Endometrium (tissue), 2 donors: ENCODE data around the gene UBE2J2.

Experiments used
- FAIRE-seq: peaks from 2 replicates; lab custom pipeline; 2012; peaks lifted over from hg19 to GRCh38; lab: Jason Lieb, UNC
- donor health status: control.
- donor health status: control.

The UBE2J2 gene

GRCh38 chr1:1295154-1295923 lies 21.7 kb upstream of the UBE2J2 start:
- FAIRE-seq: no peak

- FAIRE-seq: no peak
Observed at GRCh38 chr1:1294250-1294890, 20.7 kb upstream of the UBE2J2 start.

- FAIRE-seq: no peak
Observed at GRCh38 chr1:1293263-1294249, 19.9 kb upstream of the UBE2J2 start.

DNA sequence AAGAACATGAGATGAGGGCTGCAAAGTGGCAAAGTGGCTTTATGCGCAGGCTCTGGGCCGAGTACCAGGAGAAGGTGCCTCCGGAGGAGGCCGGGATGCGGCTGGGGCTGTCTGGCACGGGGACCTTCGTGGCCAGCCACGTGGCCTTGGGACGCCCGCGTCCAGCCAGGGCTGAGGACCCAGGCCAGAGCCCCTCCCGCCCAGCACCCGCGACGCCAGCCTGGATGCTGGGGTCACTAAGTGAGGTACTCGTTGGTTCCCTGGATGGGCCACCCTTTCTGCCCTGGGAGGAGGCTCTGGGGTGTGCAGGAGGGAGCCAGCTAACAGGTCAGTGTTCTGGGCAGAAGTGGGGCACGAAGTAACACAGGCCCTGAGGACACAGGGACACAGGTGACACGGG lies 19.2 kb upstream of the UBE2J2 start:
- no peak for FAIRE-seq

DNA sequence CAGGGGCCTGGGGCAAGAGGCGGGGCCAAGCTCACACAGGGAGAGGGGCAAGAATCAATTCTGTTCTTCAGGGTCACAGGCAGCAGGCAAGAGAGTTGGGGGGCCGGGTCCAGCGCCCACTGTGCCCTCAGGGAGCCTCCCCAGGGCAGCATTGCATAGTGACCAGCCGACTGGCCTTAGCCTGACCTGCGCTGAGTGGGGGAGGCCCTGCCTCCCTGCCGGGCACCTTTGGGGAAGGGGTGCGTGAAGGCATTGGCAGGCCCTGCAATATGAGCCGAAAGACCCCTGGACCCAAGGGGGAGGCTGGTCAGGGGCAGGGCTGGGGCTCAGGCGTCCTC lies 18.8 kb upstream of the UBE2J2 start:
- FAIRE-seq: no peak

DNA sequence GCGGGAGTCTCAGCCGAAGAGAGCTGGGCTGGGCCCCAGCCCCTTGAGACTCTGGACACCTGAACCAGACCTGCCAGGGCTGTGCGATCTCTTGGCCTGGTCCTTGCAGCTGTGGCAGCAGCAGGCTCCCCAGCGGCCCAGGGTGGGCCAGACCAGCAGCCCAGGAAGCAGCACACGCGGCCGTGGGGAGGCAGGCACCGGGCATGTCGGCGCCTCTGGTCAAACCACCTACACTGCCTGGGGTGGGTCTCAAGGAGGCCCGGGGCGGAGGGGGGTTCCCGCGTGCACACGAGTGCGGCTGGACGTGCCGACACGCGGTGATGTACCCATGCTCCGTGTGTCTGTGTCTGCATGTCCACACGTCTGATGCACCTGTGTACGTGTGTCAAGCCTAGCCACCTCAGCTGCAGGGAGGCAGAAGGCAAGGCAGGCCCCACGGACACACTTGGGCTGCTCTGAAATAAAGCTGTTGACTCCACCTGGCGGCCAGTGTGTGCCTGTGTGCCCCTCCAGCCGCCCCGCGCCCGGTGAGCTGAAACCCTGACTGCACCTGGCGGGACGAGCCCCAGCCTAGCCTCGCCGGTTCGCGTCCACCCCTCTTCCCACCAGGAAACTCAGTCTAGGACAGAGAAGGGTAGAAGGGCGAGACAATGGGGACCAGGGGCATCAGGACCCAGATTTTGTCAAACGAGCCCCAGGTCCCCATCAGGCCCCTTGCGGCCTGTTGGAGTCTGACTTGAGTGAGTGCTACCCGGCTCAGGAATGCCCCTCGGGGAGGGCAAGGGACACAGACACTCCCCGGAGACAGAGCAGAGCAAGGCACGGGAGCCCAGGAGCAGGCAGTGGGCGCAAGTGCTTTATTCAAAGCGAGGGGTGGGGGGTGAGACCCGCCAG lies 18.1 kb upstream of the UBE2J2 start:
- no peak for FAIRE-seq

- no peak for FAIRE-seq
Observed at GRCh38 chr1:1291023-1291528, 17.4 kb upstream of the UBE2J2 start.

DNA sequence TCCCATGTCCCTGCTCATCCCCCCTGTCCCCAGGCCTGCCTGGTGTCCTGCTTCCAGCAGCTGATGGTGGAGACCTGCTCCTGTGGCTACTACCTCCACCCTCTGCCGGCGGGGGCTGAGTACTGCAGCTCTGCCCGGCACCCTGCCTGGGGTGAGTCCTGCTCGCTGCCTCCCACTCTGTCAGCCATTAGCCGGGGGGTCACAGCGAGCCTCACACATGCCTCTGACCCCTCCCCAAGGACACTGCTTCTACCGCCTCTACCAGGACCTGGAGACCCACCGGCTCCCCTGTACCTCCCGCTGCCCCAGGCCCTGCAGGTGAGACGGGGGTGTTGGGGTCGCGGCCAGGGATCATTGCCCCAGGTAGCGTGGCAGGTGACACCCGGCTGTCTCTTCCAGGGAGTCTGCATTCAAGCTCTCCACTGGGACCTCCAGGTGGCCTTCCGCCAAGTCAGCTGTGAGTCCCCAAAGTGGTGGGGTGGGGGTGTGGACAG lies 16.6 kb upstream of the UBE2J2 start:
- no peak for FAIRE-seq

DNA sequence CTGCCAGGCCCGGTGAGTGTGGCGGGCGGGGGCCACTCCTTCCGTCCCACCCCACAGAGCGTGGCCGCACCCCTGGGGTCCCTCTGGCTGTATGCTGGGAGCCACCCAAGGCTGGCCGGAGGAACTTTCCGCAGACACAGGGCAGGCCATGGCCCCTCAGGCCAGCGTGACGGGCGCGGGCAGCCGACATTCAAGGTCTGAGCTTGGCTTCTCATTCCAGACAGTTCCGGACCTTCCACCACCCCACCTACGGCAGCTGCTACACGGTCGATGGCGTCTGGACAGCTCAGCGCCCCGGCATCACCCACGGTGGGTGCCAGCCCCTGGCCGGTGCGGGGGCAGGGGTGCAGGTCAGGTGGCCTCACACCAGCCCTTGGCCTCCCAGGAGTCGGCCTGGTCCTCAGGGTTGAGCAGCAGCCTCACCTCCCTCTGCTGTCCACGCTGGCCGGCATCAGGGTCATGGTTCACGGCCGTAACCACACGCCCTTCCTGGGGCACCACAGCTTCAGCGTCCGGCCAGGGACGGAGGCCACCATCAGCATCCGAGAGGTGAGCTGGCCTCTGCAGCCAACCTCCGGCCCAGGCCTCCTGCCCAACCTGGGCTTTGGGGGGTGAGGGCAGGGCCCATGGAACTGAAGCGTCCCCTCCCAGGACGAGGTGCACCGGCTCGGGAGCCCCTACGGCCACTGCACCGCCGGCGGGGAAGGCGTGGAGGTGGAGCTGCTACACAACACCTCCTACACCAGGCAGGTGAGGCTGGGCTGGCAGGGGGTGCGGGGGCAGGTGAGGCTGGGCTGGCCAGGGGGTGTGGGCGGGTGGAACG lies 13.8 kb upstream of the UBE2J2 start:
- FAIRE-seq: no peak

DNA sequence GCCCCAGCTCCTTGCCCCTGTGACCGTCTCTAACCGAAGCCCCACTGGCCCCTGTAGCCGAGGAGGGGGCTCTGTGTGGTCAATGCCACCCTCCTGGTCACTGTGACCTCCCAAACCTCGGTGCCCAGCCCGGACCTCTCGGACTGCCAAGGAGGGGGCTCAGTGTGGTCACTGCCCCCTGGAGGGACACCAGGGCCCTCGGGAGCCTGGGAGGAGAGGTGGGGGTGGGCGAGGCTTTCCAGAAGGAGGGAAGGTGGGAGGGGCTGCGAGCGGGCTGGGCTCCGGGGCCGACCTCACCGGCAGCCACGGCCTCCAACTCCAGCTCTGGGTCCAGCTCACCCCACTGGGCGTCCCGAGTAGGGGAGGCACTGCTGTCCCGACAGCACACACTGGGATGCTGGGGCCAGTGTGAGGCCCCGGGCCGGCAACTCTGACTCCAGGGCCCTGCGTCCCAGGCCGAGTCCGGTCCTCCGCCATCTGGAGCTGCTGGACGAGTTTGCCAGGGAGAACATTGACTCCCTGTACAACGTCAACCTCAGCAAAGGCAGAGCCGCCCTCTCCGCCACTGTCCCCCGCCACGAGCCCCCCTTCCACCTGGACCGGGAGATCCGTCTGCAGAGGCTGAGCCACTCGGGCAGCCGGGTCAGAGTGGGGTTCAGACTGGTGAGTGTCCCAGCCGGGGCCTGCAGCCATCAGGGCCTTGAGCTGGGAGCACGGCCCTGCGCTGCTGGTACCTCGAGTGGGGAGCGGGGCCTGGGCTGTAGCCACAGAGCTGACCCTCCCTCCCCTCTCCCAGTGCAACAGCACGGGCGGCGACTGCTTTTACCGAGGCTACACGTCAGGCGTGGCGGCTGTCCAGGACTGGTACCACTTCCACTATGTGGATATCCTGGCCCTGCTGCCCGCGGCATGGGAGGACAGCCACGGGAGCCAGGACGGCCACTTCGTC lies 12.9 kb upstream of the UBE2J2 start:
- no peak for FAIRE-seq

- no peak for FAIRE-seq
Observed at GRCh38 chr1:1285611-1286311, 12.1 kb upstream of the UBE2J2 start.

DNA sequence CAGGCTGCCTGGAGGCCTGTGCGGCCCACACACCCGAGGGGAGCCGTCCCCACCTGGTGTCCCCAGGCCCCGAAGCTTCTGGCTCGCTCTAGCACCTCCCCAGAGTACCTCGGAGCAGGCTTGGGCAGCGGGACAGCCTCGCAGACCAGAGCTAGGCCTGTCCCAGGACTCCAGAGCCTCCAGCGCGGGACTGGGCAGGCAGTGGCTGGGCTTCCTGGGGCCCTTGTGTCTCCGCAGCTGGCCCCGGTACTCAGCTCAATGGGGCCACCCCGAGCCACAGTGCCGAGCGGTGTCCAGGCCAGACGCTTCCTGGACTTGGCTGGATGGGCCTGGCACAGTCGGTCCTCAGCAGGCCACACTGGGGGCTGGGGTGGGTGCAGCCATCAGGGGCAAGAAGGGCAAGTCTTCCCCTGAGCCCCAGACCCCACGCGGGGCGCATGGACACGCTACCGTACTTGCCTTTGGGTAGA lies 11.5 kb upstream of the UBE2J2 start:
- no peak for FAIRE-seq

DNA sequence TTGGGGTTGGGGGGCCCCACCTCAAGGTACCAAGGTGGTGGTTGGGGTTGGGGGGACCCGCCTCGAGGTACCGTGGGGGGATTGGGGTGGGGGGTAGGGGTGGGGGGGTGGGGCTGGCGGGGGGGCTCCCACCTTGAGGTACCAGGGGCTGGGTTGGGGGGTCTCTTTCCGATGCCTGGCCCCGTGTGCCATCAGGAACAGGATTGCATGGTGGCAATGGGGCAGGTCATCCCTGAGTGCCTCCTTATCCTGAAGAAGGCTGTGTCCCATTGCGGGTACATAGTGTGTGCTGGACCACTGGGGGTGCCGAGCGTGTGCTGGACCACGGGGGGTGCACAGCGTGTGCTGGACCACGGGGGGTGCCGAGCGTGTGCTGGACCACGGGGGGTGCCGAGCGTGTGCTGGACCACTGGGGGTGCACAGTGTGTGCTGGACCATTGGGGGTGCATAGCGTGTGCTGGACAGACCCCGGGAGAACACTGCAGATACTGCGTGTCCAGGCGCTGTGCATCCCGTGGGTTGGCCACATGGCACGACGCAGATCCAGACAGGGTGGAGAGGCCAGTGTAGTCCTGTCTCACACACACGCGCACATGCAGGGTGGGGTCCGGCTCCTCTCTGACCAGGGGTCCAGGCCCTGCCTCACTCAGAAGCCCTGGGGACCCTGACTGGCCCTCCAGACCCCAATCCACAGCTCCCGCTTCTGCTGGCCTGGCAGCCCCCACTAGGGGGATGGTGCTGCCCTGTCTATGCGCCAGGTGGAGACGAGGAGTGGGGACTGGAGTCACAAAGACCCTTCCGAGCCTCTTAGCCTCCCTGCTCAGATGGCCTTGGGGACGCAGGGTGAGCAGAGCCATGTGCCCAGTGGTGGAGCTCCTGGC lies 10.8 kb upstream of the UBE2J2 start:
- no peak for FAIRE-seq

GRCh38 chr1:1283821-1284220 lies 10.2 kb upstream of the UBE2J2 start:
- no peak for FAIRE-seq

DNA sequence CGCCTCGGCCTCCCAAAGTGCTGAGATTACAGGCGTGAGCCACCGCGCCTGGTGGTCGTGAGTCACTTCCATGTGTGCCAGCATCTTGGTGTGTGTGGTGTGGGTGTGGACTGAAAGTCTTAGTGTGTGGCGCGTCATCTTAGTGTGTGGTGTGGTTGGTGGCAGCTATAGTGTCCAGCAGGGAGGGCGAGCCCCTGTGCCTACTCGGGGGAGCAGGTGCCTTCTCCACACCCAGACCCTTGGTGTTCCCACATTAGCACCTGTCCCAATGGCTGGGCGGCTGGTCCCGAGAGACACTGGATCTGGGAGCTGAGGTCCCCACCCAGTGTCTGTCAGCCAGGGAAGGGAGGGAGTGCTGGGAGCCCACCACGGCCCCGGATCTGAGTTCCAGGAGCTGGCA lies 9.3 kb upstream of the UBE2J2 start:
- no peak for FAIRE-seq

DNA sequence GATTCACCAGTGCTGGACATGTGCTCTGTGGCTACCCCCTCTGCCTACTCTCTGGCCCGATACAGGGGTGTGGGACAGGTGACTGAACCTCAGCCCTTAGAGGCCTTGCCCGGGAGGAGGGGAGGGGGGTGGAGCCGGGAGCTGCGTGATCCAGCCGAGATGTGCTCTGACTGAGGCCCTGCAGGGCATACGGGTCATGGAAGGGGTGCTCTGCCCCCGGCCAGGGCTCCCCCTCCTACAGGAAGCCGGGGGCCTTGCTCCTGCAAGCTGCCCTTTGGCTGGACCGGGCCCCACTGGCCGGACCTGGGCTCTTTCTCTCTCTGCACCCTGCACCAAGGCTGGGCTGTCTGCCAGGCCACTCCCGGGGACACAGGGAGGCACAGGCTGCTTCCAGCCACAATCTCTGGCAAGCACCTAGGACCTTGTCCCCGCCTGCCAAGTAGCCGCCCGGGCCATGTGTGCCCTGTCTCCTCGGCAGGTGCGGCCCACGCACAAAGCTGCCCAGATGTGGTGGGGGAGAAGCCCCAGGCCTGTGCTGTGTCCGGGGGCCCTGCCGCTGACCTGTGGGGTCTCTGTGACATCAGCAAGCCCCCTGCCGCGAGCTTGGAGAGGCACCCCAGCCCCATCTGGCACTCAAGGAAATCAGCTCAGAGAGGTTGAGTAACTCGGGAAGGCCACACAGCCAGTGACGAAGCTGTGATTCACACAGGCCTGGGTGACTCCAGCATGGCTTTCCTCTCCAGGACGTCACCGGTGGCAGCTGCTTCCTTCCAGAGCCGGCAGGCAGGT lies 8.1 kb upstream of the UBE2J2 start:
- no peak for FAIRE-seq
